HepG2 (cell line): ENCODE data around the gene KDM5A. TPM values are rescaled to one million over a fixed set of nuclear protein-coding genes. Genes with fewer than 3 reads are reported as not detected.

ENCODE experiments used
- AGO2 ChIP-seq: fragments of 200-400 bp; formaldehyde crosslinking; optimal IDR thresholded peaks from 2 replicates; pipeline ENCODE3; 2017; ENCODE audit warnings: mild to moderate bottlenecking, low read depth, low read length, moderate library complexity
- HNF4A ChIP-seq: sonication (generic); formaldehyde crosslinking; IDR thresholded peaks from 2 replicates; pipeline ENCODE4 v1.4.0; 2020; ENCODE audit warnings: missing genetic modification reagents
- HOXA3 ChIP-seq: sonication (generic); formaldehyde crosslinking; IDR thresholded peaks from 2 replicates; pipeline ENCODE4 v1.5.0; 2020; ENCODE audit warnings: missing genetic modification reagents
- JUNB ChIP-seq: sonication (generic); formaldehyde crosslinking; IDR thresholded peaks from 2 replicates; pipeline ENCODE4 v1.8.0; 2022; ENCODE audit warnings: missing genetic modification reagents, mild to moderate bottlenecking, borderline replicate concordance
- PAF1 ChIP-seq: IDR thresholded peaks from 2 replicates; pipeline ENCODE4 v1.6.1; 2016; ENCODE audit warnings: missing genetic modification reagents, missing compliant biosample characterization
- ZNF263 ChIP-seq: sonication (generic); formaldehyde crosslinking; IDR thresholded peaks from 2 replicates; pipeline ENCODE4 v1.4.0; 2020; ENCODE audit warnings: missing genetic modification reagents
- polyA plus RNA-seq, 8 experiments: library from polyadenylated mRNA; depleted of rRNA in 3 of 8; stranded (reverse) in 7 of 8; unstranded in 1 of 8; fragments of >200 nt; fragmentation: Illumina TruSeq in 4 of 8; extraction: Trizol in 4 of 8; gene quantifications; 2 replicates each; pipeline versions ENCODE4 v1.2.1 to v1.2.3, GENCODE V29; 2011 to 2016; ENCODE audit warnings: low read depth in 4 of 8, missing spikeins in 1 of 8, mixed read lengths in 1 of 8; ENCODE audit not compliant: insufficient read depth in 1 of 8
- total RNA-seq, 5 experiments: library from RNA; depleted of rRNA; stranded (reverse); fragments of >200 nt; fragmentation: Illumina TruSeq; extraction: Trizol; gene quantifications; 2 replicates each; pipeline ENCODE4 v1.2.3, GENCODE V29; 2016; ENCODE audit warnings: low read depth in 1 of 5
- TF ChIP-seq, protein P1 (sequence below): sonication (generic); formaldehyde crosslinking; conservative IDR thresholded peaks from 2 replicates; pipeline ENCODE4 v1.4.0; 2020; ENCODE audit warnings: mild to moderate bottlenecking, missing genetic modification reagents, moderate library complexity
- TF ChIP-seq, protein P2 (sequence below): sonication (generic); formaldehyde crosslinking; IDR thresholded peaks from 2 replicates; pipeline ENCODE4 v1.5.1; 2020; ENCODE audit warnings: mild to moderate bottlenecking, missing genetic modification reagents, moderate library complexity
- TF ChIP-seq, protein P3 (sequence below): sonication (generic); formaldehyde crosslinking; IDR thresholded peaks from 2 replicates; pipeline ENCODE4 v1.5.1; 2020; ENCODE audit warnings: missing genetic modification reagents, mild to moderate bottlenecking, borderline replicate concordance
- TF ChIP-seq, protein P4 (sequence below): IDR thresholded peaks from 2 replicates; pipeline ENCODE4 v1.6.1; 2016; ENCODE audit warnings: missing compliant biosample characterization, missing genetic modification reagents, borderline replicate concordance

KDM5A gene
- total and polyA plus RNA-seq, 2 of the 13 experiments (the other 11 are each of a cell fraction or from before 2014, with no cell fraction given): 12.0 to 29.2 TPM

DNA sequence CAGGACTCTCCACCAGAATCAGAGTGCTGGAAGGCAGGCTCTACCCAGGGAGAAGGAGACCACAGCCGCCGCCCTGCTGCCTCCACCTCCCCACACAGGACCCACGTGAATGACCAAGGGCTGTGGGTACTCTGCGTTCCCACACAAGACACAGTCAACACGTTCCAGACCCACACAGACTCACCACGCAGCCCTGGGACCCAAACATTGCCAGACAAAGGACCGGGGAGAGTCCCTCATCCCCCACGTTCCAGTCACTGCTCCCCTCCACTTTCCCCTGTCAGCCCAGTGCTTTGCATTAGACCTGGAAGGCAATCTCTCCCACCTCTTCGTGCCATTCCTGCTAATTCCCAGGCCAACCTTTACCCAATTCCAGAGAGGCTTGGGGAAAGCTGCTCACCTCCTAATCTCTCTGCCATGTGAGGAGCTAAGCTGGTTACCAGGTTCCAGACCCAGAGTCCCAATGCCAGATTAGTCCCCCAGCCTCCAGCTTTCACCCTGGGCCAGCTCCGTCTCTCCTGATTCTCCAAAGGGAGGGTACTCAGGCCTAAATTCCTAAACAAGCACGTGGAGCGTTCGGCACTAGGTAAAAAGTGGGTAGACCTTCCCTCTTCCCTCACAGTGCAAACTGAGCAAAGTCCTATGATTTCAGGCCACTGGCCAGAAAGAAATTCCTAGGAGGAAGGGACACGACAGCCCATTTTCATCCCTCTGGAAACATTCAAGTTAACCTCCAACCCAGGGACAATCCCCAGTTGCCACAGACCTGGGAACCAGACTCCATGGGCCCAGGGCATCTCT is 131.4 kb downstream of the KDM5A start (continued):
- TF ChIP-seq, protein P1, sequence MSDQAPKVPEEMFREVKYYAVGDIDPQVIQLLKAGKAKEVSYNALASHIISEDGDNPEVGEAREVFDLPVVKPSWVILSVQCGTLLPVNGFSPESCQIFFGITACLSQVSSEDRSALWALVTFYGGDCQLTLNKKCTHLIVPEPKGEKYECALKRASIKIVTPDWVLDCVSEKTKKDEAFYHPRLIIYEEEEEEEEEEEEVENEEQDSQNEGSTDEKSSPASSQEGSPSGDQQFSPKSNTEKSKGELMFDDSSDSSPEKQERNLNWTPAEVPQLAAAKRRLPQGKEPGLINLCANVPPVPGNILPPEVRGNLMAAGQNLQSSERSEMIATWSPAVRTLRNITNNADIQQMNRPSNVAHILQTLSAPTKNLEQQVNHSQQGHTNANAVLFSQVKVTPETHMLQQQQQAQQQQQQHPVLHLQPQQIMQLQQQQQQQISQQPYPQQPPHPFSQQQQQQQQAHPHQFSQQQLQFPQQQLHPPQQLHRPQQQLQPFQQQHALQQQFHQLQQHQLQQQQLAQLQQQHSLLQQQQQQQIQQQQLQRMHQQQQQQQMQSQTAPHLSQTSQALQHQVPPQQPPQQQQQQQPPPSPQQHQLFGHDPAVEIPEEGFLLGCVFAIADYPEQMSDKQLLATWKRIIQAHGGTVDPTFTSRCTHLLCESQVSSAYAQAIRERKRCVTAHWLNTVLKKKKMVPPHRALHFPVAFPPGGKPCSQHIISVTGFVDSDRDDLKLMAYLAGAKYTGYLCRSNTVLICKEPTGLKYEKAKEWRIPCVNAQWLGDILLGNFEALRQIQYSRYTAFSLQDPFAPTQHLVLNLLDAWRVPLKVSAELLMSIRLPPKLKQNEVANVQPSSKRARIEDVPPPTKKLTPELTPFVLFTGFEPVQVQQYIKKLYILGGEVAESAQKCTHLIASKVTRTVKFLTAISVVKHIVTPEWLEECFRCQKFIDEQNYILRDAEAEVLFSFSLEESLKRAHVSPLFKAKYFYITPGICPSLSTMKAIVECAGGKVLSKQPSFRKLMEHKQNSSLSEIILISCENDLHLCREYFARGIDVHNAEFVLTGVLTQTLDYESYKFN (CRISPR knock-in tag): 0 out of 2 replicates have a peak, but pooled peaks have one; percentile 22
- TF ChIP-seq, protein P2, sequence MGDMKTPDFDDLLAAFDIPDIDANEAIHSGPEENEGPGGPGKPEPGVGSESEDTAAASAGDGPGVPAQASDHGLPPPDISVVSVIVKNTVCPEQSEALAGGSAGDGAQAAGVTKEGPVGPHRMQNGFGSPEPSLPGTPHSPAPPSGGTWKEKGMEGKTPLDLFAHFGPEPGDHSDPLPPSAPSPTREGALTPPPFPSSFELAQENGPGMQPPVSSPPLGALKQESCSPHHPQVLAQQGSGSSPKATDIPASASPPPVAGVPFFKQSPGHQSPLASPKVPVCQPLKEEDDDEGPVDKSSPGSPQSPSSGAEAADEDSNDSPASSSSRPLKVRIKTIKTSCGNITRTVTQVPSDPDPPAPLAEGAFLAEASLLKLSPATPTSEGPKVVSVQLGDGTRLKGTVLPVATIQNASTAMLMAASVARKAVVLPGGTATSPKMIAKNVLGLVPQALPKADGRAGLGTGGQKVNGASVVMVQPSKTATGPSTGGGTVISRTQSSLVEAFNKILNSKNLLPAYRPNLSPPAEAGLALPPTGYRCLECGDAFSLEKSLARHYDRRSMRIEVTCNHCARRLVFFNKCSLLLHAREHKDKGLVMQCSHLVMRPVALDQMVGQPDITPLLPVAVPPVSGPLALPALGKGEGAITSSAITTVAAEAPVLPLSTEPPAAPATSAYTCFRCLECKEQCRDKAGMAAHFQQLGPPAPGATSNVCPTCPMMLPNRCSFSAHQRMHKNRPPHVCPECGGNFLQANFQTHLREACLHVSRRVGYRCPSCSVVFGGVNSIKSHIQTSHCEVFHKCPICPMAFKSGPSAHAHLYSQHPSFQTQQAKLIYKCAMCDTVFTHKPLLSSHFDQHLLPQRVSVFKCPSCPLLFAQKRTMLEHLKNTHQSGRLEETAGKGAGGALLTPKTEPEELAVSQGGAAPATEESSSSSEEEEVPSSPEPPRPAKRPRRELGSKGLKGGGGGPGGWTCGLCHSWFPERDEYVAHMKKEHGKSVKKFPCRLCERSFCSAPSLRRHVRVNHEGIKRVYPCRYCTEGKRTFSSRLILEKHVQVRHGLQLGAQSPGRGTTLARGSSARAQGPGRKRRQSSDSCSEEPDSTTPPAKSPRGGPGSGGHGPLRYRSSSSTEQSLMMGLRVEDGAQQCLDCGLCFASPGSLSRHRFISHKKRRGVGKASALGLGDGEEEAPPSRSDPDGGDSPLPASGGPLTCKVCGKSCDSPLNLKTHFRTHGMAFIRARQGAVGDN (CRISPR knock-in tag): peak; percentile 27
- 0 out of 2 replicates have a peak, but pooled peaks have one; percentile 14 for TF ChIP-seq ZNF263 (CRISPR knock-in tag)
- TF ChIP-seq, protein P3, sequence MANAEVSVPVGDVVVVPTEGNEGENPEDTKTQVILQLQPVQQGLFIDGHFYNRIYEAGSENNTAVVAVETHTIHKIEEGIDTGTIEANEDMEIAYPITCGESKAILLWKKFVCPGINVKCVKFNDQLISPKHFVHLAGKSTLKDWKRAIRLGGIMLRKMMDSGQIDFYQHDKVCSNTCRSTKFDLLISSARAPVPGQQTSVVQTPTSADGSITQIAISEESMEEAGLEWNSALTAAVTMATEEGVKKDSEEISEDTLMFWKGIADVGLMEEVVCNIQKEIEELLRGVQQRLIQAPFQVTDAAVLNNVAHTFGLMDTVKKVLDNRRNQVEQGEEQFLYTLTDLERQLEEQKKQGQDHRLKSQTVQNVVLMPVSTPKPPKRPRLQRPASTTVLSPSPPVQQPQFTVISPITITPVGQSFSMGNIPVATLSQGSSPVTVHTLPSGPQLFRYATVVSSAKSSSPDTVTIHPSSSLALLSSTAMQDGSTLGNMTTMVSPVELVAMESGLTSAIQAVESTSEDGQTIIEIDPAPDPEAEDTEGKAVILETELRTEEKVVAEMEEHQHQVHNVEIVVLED (CRISPR knock-in tag): no peak
- TF ChIP-seq HNF4A: peak; percentile 44; the same call in 1 of the 2 replicates
- TF ChIP-seq PAF1 (CRISPR knock-in tag): no peak
- TF ChIP-seq JUNB (CRISPR knock-in tag): no peak
- TF ChIP-seq, protein P4, sequence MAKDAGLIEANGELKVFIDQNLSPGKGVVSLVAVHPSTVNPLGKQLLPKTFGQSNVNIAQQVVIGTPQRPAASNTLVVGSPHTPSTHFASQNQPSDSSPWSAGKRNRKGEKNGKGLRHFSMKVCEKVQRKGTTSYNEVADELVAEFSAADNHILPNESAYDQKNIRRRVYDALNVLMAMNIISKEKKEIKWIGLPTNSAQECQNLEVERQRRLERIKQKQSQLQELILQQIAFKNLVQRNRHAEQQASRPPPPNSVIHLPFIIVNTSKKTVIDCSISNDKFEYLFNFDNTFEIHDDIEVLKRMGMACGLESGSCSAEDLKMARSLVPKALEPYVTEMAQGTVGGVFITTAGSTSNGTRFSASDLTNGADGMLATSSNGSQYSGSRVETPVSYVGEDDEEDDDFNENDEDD (CRISPR knock-in tag): peak; percentile 26; the same call in 1 of the 2 replicates
- TF ChIP-seq HOXA3: no peak
- TF ChIP-seq AGO2: no peak
